Immature natural killer cell (primary cell): ENCODE data around the gene CYP19A1. TPM values are rescaled to one million over a fixed set of nuclear protein-coding genes. Genes with fewer than 3 reads are reported as not detected.

Experiments
- DNase-seq, 3 donors: peaks; one replicate each; pipeline ENCODE4 v3.0.0; 2022; ENCODE audit warnings: mixed read lengths in 1 of 3
- H3K27ac Mint-ChIP-seq, 6 donors: one replicate each; pipeline ENCODE4 v1.8.0; 2020; ENCODE audit warnings: mixed read lengths in 6 of 6, mild to moderate bottlenecking in 5 of 6, inconsistent platforms in 4 of 6, moderate library complexity in 3 of 6
- H3K27me3 Mint-ChIP-seq, 3 donors: one replicate each; pipeline ENCODE4 v1.8.0; 2020 to 2021; ENCODE audit warnings: low read depth in 3 of 3, mild to moderate bottlenecking in 3 of 3, mixed read lengths in 3 of 3, moderate library complexity in 3 of 3, inconsistent platforms in 1 of 3
- H3K36me3 Mint-ChIP-seq, 3 donors: one replicate each; pipeline ENCODE4 v1.8.0; 2020; ENCODE audit warnings: mixed read lengths in 3 of 3, inconsistent platforms in 2 of 3, mild to moderate bottlenecking in 2 of 3
- H3K4me1 Mint-ChIP-seq, 2 donors: one replicate each; pipeline ENCODE4 v1.8.0; 2020; ENCODE audit warnings: inconsistent platforms in 2 of 2, mild to moderate bottlenecking in 2 of 2, mixed read lengths in 2 of 2, moderate library complexity in 1 of 2
- H3K4me3 Mint-ChIP-seq, 5 donors: one replicate each; pipeline ENCODE4 v1.8.0; 2020; ENCODE audit warnings: mild to moderate bottlenecking in 5 of 5, mixed read lengths in 5 of 5, inconsistent platforms in 3 of 5, moderate library complexity in 3 of 5
- H3K9me3 Mint-ChIP-seq, 6 donors: one replicate each; pipeline ENCODE4 v1.8.0; 2020; ENCODE audit warnings: mild to moderate bottlenecking in 6 of 6, mixed read lengths in 6 of 6, inconsistent platforms in 4 of 6, moderate library complexity in 3 of 6
- polyA plus RNA-seq, 3 donors: library from polyadenylated mRNA; unstranded; fragments of 300-500 nt; fragmentation: Illumina TruSeq; gene quantifications; one replicate each; pipeline ENCODE4 v1.2.3, GENCODE V29; 2021

CYP19A1 gene
- polyA plus RNA-seq, 3 donors from 2014 or later = not detected

DNA sequence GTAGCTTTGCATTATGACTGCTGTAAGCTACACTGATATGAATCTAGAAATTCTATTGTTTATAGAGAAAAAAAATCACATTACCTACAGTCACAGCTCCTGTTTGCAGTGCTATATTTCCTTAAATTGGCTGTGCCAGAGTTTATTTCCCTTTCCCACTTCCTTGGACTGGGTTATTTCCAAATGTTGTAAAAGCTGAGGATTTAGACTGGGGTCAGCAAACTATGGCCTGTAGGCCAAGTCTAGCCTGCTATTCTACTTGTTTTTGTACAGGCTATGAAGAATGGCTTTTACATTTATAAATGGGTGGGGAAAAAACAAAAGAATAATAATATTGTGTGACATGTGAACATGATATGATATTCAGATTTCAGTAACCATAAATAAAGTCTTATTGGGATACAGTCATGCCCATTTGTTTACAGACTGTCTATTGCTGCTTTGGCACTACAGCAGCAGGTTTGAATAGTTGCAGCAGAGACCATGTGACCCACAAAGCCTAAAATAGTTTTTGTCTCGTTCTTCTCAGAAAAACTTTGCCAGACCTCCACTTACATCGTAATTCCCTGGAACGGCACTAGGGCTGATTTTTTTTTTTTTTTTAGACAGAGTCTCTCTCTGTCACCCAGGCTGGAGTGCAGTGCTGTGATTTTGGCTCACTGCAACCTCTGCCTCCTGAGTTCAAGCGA lies 10.9 kb upstream of the CYP19A1 start:
- H3K36me3 Mint-ChIP-seq = peaks cover 0 to under 1% (median 0%) of the 10 kb centered on the region in 3 donors
- H3K9me3 Mint-ChIP-seq = peaks cover 0 to 2% (median 0%) of the 10 kb centered on the region in 6 donors
- H3K4me3 Mint-ChIP-seq = no peak overlapping the region
- no peak overlapping the region for H3K27ac Mint-ChIP-seq
- no peaks in the 10 kb centered on the region for H3K4me1 Mint-ChIP-seq
- DNase-seq = no peak
- peaks cover 2 to 3% (median 2%) of the 10 kb centered on the region in 3 donors for H3K27me3 Mint-ChIP-seq

DNA sequence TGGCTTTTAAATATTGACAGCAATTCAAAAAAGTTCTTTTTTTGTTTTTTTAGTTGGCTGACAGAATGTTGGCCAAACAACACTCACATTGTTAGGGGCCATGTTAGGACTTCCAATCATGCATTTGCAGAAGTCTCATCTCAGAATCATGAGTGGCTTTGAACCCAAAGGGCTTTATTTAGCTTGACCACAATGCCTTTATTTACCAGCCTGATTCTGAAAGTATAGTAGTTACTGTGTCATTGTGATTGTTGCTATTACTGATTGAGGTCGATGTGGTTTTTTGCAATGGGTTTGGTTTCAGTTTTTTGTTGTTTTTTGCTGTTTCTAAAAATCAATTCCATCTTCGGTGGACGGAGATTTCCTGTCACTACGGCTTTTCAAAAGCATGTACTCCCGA lies 10.3 kb upstream of the CYP19A1 start:
- no peak for DNase-seq
- Mint-ChIP-seq H3K9me3 (peaks cover 0 to 1% (median 0%) of the 10 kb centered on the region in 6 donors), H3K4me3 (no peak overlapping the region), H3K36me3 (no peaks in the 10 kb centered on the region), H3K4me1 (no peaks in the 10 kb centered on the region), H3K27me3 (peaks cover 1 to 3% (median 2%) of the 10 kb centered on the region in 3 donors), H3K27ac (no peak overlapping the region)

DNA sequence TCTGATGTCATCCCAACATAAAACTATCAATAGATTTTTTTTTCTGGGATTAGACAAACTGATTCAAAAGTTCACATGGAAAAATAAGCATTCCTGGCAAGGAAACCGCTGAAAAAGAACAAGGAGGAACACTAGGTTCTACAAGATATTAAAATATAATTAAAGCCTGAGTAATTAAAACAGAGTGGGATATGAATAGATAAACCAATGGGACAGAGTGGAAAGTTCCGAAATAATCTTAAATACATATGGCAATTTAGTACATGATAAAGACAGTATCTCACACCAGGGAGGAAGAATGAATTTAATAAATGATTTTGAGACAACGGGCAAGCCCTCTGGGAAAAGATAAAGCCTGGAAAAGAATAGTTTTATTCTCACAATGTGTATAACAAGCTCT lies 7.7 kb upstream of the CYP19A1 start:
- Mint-ChIP-seq H3K4me3 (no peak overlapping the region), H3K9me3 (no peaks in the 10 kb centered on the region), H3K4me1 (no peaks in the 10 kb centered on the region), H3K27me3 (peaks cover 0 to 3% (median 2%) of the 10 kb centered on the region in 3 donors), H3K27ac (no peak overlapping the region), H3K36me3 (no peaks in the 10 kb centered on the region)
- DNase-seq = no peak

DNA sequence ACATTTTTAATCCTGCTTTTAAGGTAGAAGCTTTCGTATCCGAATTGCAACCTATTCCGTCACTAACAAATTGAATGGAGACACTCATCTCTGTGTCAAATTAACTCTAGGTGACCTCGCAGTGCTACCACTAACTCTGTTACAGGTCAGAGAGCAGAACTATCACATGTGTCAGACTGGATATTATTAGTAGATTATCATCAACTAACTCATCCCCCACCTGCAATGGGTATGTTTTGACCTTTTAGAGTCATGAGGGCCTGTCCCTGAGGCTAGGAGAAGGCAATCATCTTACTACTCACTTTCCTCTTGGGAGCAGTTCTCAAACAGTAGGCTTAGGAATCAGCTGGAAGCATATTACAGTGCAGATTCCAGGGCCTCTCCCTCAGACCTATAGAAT lies 5.1 kb upstream of the CYP19A1 start:
- H3K36me3 Mint-ChIP-seq = no peaks in the 10 kb centered on the region
- H3K27ac Mint-ChIP-seq = no peak overlapping the region
- no peaks in the 10 kb centered on the region for H3K4me1 Mint-ChIP-seq
- no peaks in the 10 kb centered on the region for H3K9me3 Mint-ChIP-seq
- H3K27me3 Mint-ChIP-seq = peaks cover 0 to 3% (median 2%) of the 10 kb centered on the region in 3 donors
- DNase-seq = no peak
- no peak overlapping the region for H3K4me3 Mint-ChIP-seq

DNA sequence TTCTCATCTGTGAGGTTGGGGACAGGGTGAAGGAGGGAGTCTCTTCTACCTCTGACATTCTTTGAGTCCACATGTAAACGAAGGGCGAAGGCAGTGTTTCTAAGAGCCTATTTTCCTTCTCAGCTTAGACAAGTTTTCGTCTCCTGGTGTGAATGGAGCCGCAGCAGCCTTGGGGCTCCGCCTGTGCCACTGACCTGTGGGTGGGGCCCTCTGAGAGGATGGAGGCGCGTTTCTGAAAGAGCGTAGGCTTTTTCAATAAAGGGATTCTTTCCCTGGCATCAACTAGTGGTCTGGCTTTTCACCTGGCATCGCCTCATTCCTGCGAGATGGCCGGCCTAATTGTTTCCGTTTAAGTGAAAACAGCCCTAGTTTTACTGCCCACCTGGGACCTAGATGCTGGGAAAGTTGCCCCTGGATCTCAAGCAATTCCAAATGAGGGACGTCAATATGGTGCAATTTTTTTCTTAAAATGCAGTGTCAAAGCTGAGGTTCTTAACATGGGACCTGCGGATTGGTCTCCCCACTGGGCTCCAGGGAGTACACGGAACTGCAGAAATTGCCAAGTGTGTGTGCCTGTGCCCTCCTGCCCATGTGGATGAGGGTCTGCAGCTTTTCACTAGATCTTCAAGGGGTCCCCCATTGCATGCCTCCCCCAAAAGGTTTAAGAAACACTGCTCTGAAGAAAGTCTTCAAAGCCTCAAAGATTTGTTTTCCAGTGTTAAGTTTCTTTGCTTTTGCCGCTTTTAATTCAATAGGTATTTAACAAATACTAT lies 4.0 kb upstream of the CYP19A1 start:
- H3K27me3 Mint-ChIP-seq = peaks cover 0 to 4% (median 3%) of the 10 kb centered on the region in 3 donors
- no peak overlapping the region for H3K4me3 Mint-ChIP-seq
- H3K27ac Mint-ChIP-seq = no peak overlapping the region
- no peaks in the 10 kb centered on the region for H3K9me3 Mint-ChIP-seq
- no peaks in the 10 kb centered on the region for H3K36me3 Mint-ChIP-seq
- H3K4me1 Mint-ChIP-seq = no peaks in the 10 kb centered on the region
- no peak for DNase-seq

DNA sequence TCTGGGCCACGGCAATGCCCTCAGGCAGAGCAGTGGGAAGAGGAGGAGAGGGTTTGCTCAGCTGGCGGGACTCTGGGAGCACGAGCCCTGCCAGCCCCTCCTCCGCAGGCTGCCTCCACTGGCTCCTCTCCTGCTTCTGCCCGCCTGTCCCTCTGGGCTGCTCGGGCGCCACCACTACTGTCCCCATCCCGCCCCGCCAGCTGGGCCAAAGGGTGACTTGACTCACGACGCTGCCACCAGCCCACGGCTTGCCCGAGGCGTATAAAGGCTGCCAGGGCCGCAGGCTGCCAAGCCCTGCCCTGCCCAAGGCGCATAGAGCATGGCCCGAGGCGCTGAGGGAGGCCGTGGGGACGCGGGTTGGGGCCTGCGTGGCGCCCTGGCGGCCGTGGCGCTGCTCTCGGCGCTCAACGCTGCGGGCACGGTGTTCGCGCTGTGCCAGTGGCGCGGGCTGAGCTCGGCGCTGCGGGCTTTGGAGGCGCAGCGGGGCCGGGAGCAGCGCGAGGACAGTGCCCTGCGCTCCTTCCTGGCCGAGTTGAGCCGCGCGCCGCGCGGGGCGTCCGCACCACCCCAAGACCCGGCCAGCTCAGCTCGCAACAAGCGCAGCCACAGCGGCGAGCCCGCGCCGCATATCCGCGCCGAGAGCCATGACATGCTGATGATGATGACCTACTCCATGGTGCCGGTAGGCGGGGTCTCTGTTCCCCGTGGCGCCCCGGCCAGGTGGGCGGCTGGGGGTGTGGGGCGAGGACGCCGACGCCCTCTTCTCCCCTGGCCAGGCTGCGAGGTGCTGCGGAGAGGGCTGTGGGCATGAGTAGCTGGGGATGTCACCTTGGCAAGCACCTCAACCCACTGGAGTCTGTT lies 3.2 kb upstream of the CYP19A1 start, which contains the start of gene GLDN:
Gene GLDN (plus strand): TSS at position 290 of the 861 bp plus-strand sequence. CDS start 30 bp downstream, at position 320.
- H3K9me3 Mint-ChIP-seq = no peaks in the 10 kb centered on the region
- no peaks in the 10 kb centered on the region for H3K36me3 Mint-ChIP-seq
- no peak within 1 kb of the TSS for H3K4me3 Mint-ChIP-seq
- peaks cover 0 to 4% (median 3%) of the 10 kb centered on the region in 3 donors for H3K27me3 Mint-ChIP-seq
- no peaks in the 10 kb centered on the region for H3K4me1 Mint-ChIP-seq
- DNase-seq = no peak
- no peak within 1 kb of the TSS for H3K27ac Mint-ChIP-seq

DNA sequence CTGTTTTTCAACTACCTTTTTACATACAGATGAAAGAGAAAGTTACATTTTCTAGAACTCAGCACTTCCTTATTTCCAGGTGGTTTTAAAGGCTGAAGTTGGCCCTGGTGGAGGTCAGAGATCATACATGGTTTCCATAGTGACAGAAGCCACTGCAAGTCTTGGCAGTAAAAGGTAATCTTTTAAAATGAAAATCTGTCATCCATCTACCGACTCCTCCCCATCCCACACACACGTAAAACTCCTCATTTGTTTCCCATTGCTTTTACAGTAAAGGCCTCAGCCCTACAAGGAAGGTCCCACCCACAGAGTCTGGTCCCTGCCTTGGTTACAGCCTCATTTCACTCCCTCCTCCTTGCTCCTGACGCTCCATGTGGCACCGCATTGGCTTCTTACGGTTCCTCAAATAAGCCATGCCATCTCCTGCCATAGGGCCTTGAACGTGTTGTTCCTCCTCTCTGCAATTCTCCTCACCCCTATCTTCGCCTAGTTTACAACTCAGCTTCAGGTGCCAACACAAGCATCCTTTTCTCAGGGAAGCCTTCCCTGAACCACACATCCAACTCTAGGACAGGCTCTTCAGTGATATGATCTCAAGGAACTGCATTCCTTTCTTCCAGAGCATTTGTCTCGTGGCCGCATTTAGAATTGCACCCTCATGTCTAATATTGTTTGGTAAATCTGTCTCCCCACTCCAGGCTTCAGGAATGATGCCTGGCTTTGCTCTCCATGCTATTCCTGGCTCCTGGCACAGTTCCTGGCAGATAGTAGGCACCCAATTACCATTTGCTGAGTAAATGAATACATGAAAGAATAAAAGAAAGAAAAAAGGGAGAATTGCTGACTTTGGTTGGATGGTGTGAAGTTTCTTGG lies 2.6 kb downstream of the CYP19A1 start:
- H3K27me3 Mint-ChIP-seq = peaks cover 0 to 4% (median 3%) of the 10 kb centered on the region in 3 donors
- H3K36me3 Mint-ChIP-seq = no peaks in the 10 kb centered on the region
- H3K4me1 Mint-ChIP-seq = no peaks in the 10 kb centered on the region
- no peaks in the 10 kb centered on the region for H3K9me3 Mint-ChIP-seq
- no peak for DNase-seq
- no peak overlapping the region for H3K4me3 Mint-ChIP-seq
- H3K27ac Mint-ChIP-seq = no peak overlapping the region

DNA sequence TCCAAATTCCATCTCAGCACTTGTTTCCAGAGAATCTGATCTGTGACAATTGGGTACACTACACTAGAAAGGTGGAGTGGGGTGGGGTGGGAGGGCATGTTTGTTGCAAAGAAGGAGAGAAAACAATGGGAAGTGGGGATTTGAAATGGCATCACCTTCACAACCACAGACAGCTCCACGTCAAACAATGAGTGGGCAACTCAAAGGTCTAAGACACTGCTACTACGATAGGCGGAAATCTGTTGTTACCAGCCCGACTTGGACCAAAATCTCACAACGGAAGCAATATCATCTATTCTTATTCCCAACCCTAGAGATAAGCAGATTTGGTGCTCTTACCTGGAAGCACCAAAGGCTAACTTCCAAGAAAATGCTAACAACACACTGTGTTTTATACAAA lies 3.3 kb downstream of the CYP19A1 start:
- Mint-ChIP-seq H3K27me3 (peaks cover 0 to 4% (median 3%) of the 10 kb centered on the region in 3 donors), H3K27ac (no peak overlapping the region), H3K4me1 (no peaks in the 10 kb centered on the region), H3K36me3 (no peaks in the 10 kb centered on the region), H3K9me3 (no peaks in the 10 kb centered on the region), H3K4me3 (no peak overlapping the region)
- no peak for DNase-seq

DNA sequence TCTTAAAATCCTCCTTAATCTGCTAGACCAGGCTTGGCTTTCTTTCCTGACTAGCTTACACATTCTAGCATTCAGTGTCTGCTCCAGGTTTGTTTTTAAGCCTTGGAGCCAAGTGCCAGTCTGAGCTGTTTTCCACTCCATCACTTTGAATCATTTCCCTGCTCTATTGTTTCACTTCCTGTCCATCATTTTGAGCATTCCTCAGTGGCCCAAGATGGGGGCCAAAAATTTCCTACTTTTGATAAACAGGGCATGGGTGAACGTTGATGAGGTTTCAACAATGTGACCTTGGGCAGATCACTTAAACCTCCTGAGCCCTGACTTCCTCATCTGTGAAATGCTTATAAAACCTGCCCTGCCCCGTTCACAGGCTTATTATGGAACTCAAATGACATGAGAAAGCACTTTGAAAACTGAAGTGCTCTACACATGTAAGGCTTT lies 4.4 kb downstream of the CYP19A1 start:
- no peak overlapping the region for H3K4me3 Mint-ChIP-seq
- peaks cover 0 to 1% (median 0%) of the 10 kb centered on the region in 6 donors for H3K9me3 Mint-ChIP-seq
- no peaks in the 10 kb centered on the region for H3K36me3 Mint-ChIP-seq
- no peak for DNase-seq
- no peaks in the 10 kb centered on the region for H3K4me1 Mint-ChIP-seq
- peaks cover 3 to 4% (median 4%) of the 10 kb centered on the region in 3 donors for H3K27me3 Mint-ChIP-seq
- H3K27ac Mint-ChIP-seq = no peak overlapping the region

DNA sequence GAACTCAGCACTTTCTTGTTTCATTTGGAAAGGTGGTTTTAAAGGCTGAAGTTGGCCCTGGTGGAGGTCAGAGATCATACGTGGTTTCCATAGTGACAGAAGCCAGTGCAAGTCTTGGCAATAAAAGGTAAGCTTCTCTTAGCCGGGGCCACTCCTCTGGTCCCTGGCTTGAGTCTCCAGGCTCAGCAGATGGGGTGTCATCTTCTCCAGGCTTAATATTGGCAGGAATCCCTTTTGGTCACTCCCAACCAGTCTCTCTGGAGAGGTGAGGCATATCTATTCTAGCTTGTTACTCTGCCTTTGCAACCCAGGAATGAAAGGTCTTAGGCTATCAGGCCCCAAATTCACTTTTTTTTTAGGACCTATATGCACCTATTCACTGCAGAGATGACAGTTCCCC lies 4.8 kb downstream of the CYP19A1 start:
- Mint-ChIP-seq H3K4me1 (no peaks in the 10 kb centered on the region), H3K4me3 (no peak overlapping the region), H3K9me3 (peaks cover 0 to 1% (median 0%) of the 10 kb centered on the region in 6 donors), H3K27ac (no peak overlapping the region), H3K36me3 (no peaks in the 10 kb centered on the region), H3K27me3 (peaks cover 3 to 7% (median 4%) of the 10 kb centered on the region in 3 donors)
- DNase-seq = no peak

DNA sequence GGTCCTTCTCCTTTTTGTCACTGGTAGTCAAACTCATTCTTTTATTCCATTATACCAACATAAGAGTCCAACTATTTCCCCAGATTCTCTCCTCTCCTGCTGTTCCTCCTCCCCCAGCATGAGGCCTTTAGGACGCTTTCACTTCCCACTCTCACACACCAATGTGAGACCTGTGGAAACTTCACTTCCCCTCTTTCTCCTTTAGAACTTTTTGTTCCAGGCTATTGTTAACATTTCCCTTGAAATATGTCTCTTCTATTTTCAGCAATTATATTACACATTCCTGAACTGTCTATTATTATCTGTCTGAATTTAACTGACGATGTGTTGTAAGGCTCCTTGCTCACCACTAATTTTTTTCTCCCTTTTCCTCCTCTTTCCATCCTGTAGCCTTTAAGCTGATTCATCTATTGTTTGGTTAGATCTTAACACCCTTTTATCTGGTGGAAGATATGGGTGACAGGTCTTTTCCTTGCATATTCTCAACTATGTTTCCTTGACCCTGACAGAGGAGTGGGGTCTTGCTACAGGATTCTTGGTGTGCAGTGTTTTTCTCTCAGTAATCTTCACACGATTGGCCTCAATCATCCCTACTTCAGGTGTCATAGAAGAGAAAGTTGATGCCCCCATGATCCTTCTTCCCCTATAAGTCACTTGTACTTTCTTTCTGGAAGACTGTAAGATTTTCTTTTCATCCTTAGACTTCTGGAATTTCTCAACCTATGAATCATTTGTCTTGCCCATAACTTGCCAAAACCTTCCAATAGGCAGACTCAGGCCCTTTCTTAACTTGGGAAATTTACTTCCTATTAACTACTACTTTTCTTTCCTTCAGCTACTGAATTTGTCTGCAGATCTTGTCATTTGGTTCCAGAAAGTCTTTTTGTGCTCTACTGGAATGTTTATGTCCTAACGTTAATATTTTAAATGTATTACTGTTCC lies 5.9 kb downstream of the CYP19A1 start:
- Mint-ChIP-seq H3K4me1 (no peaks in the 10 kb centered on the region), H3K27me3 (peaks cover 3 to 5% (median 4%) of the 10 kb centered on the region in 3 donors), H3K9me3 (peaks cover 0 to 1% (median 0%) of the 10 kb centered on the region in 6 donors), H3K4me3 (no peak overlapping the region), H3K27ac (no peak overlapping the region), H3K36me3 (no peaks in the 10 kb centered on the region)
- DNase-seq = no peak

GRCh38 chr15:51331141-51331540 lies 7.3 kb downstream of the CYP19A1 start:
- Mint-ChIP-seq H3K27me3 (peaks cover 3 to 5% (median 4%) of the 10 kb centered on the region in 3 donors), H3K4me3 (no peak overlapping the region), H3K36me3 (no peaks in the 10 kb centered on the region), H3K4me1 (no peaks in the 10 kb centered on the region), H3K27ac (no peak overlapping the region), H3K9me3 (peaks cover 0 to 1% (median 0%) of the 10 kb centered on the region in 6 donors)
- DNase-seq = no peak
